Measurements from ENCODE around the gene CMTR1.

- TF ChIP-seq CTCF (IDR thresholded peaks at IDR 0.05) = no peak
- TF ChIP-seq ZFX (IDR thresholded peaks at IDR 0.05; ENCODE audit: borderline replicate concordance) = no peak
Observed at GRCh38 chr6:37499433-37500293, 66.6 kb downstream of the CMTR1 start, which contains the start of gene CCDC167.

Measured in 22Rv1 (cell line).